Heart right ventricle (tissue), 16 donors: ENCODE data around the gene RPS6KA3. TPM values are rescaled to one million over a fixed set of nuclear protein-coding genes. Genes with fewer than 3 reads are reported as not detected.
"Not testable (repeated sequence)": the region's sequence is repeated elsewhere in the genome, so short reads cannot be mapped to it uniquely, and the experiment has no call there.

ENCODE experiments used
- ATAC-seq, 8 donors: fragments of 200-7000 bp; cut with Tn5 transposase; one replicate each; pipeline ENCODE4 v1.9.1; 2020; ENCODE audit warnings: mild to moderate bottlenecking in 8 of 8, moderate library complexity in 8 of 8, moderate number of reproducible peaks in 1 of 8
- DNase-seq, 2 donors: peaks; one replicate each; pipeline ENCODE4 v3.0.0-alpha.2; 2020
- H3K27ac ChIP-seq, 10 donors: fragments of 200-600 bp; sonication (generic) in 2 of 10; one replicate each; pipeline versions ENCODE4 v1.5.0 to v1.8.0; 2020 to 2022; ENCODE audit warnings: mild to moderate bottlenecking in 3 of 10
- H3K27me3 ChIP-seq, 7 donors: fragments of 200-600 bp; one replicate each; pipeline ENCODE4 v1.8.0; 2021 to 2022; ENCODE audit warnings: mild to moderate bottlenecking in 2 of 7
- H3K36me3 ChIP-seq, 9 donors: fragments of 200-600 bp; sonication (generic) in 1 of 9; one replicate each; pipeline versions ENCODE4 v1.5.0 to v1.8.0; 2020 to 2022; ENCODE audit warnings: mild to moderate bottlenecking in 2 of 9
- H3K4me1 ChIP-seq, 9 donors: fragments of 200-600 bp; sonication (generic) in 1 of 9; one replicate each; pipeline versions ENCODE4 v1.5.0 to v1.8.0; 2020 to 2022; ENCODE audit warnings: mild to moderate bottlenecking in 4 of 9
- H3K4me3 ChIP-seq, 10 donors: fragments of 200-600 bp; sonication (generic) in 2 of 10; one replicate each; pipeline versions ENCODE4 v1.5.0 to v1.8.0; 2020 to 2022; ENCODE audit warnings: mild to moderate bottlenecking in 7 of 10, moderate library complexity in 2 of 10
- H3K9me3 ChIP-seq, 11 donors: fragments of 200-600 bp in 10 of 11; sonication (generic) in 2 of 11; one replicate each; pipeline versions ENCODE4 v1.5.0 to v1.8.0; 2013 to 2022; ENCODE audit warnings: mild to moderate bottlenecking in 2 of 11, control low read depth in 1 of 11, moderate library complexity in 1 of 11
- CTCF ChIP-seq, 9 donors: fragments of 200-600 bp; sonication (generic) in 2 of 9; IDR thresholded peaks; one replicate each; pipeline versions ENCODE4 v1.5.0 to v1.8.0; 2021 to 2022; ENCODE audit warnings: antibody characterized with exemption in 9 of 9, mild to moderate bottlenecking in 5 of 9, moderate library complexity in 1 of 9
- WGBS, 2 donors: extraction: QIAGEN DNeasy Blood & Tissue Kit; methylation state at CpG; one replicate each; pipeline ENCODE4 v1.1.7; 2013; ENCODE audit warnings: inconsistent platforms in 1 of 2; 5-methylcytosine and 5-hydroxymethylcytosine counted together
- intact Hi-C, 10 donors: fragments of 100-400 bp; cut with DNase I; formaldehyde crosslinking; loops; one replicate each; pipeline versions ENCODE4 v1.11.1 to v1.14.2; 2022
- polyA plus RNA-seq, 2 donors: library from polyadenylated mRNA; stranded (reverse); fragments of 200-250 nt; gene quantifications; one replicate each; pipeline ENCODE4 v1.2.3, GENCODE V29; 2013
- total RNA-seq, 10 donors: library from RNA; stranded (reverse); fragmentation: NEBNext Ultra II Directional in 3 of 10; extraction: Animal tissue kit (Norgen Biotek cat#: 25700) in 3 of 10; gene quantifications; one replicate each; pipeline versions ENCODE4 v1.2.1 to v1.2.4, GENCODE V29; 2021 to 2023
- donor health status: Arrhythmogenic right ventricular cardiomyopathy.
- donor health status: ischemic (EF 13 %, LVEDD 7.1; RV severe dilation, severe dysfunction).
- donor health status: healthy with polysubstance abuse.
- donor health status: DM: no; HTN: yes; CAD: no.
- donor health status: DM: no; HTN: no; CAD: no.
- donor health status: ischemic (EF 25% LVEDD 6.9; RV normal size, moderate dysfunction).
- donor health status: ischemic (EF 25% LVEDD 5.7; RV mildly dilated, moderate dysfunction).
- donor health status: healthy.
- donor health status: DM: yes; HTN: yes; CAD: no.
- donor health status: Ischemic cardiomyopathy.
- donor health status: ischemic (EF 35%, LVEDD 5.7; RV mildly dilated, moderate dysfunction).
- donor health status: nonischemic (EF 11% LVEDD 7.7; RV severe dilation, severe dysfunction).
- donor health status: DM: yes; HTN: yes; CAD: no.
- donor health status: PGD.
- donor health status: ischemic (EF 29% LVEDD 5.4; RV normal size, mild dysfunction).
- donor health status: nonischemic (EF 23%, LVEDD 6.1; RV moderate dilation, normal function).

RPS6KA3 gene
- total and polyA plus RNA-seq, 12 donors = 6.7 to 42.5 (median 35.0) TPM

DNA sequence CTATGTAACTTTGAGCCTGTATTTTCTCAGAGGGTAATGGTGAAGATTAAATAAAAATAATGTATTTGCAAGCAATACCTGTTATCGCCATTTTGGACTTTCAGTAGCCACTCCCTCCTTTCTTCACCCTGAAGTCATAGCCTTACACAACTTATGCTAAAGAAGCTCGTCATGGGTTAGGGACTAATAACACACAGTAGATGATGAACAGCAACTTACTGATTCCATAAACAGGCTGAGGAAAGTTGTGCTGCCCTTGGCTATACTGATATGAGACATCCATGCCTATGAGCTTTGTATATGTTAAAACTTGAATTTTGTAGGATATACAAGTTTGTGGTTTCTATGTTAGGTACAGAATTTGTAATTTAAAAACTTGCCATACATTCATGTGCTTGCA is 93.4 kb downstream of the RPS6KA3 start:
- no peak for TF ChIP-seq CTCF (IDR thresholded peaks at IDR 0.05)
- intact Hi-C loops = loop anchor here in 1 of 10 donors (10.0 kb wide), 1 partner anchor 271 kb away; no protein-coding TSS in a partner anchor
- H3K27ac ChIP-seq = no peak overlapping the region
- no peaks in the 10 kb centered on the region for H3K9me3 ChIP-seq
- no peak overlapping the region for H3K4me3 ChIP-seq
- H3K36me3 ChIP-seq = peaks cover 0 to 98% (median 14%) of the 10 kb centered on the region in 9 donors
- H3K27me3 ChIP-seq = peaks cover 0 to 62% (median 0%) of the 10 kb centered on the region in 7 donors
- peaks cover 0 to 4% (median 0%) of the 10 kb centered on the region in 9 donors for H3K4me1 ChIP-seq
- DNase-seq (no peak), ATAC-seq (no peak)
- WGBS, 2 donors = 86 to 94% methylated on average over 2 of the region's 2 CpGs

DNA sequence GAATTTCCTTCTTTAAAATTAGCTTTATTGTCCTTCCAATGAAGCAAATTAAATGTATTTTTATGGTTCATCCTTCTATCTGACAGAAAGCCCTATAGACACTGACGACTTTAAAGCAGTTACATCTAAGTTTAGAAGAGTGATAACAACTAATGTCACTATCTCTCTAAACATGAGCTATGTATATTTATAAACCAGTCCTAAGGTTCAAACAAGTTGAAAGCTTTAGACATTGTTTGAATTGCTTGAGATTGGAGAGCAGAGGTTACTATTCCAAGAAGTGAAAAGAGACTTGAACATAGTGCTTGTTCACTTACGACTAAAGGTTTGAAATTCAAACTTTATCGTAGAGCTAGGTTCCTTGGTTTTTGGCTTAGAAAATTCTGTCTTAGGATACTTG is 94.8 kb downstream of the RPS6KA3 start:
- no peak for TF ChIP-seq CTCF (IDR thresholded peaks at IDR 0.05)
- Histone ChIP-seq H3K27me3 (peaks cover 0 to 62% (median 0%) of the 10 kb centered on the region in 7 donors), H3K36me3 (peaks cover 0 to 100% (median 14%) of the 10 kb centered on the region in 9 donors), H3K4me3 (no peak overlapping the region), H3K27ac (peak overlapping the region in 4 of 10 donors; percentile 10 to 58 (median 28)), H3K4me1 (peaks cover 0 to 4% (median 0%) of the 10 kb centered on the region in 9 donors), H3K9me3 (no peaks in the 10 kb centered on the region)
- 52 to 58% methylated on average over 3 of the region's 3 CpGs for WGBS, 2 donors
- ATAC-seq (peak in 1 of 8 donors; percentile 62), DNase-seq (no peak)
- intact Hi-C loops = loop anchor here in 1 of 10 donors (10.0 kb wide), 1 partner anchor 273 kb away; no protein-coding TSS in a partner anchor

- DNase-seq, H3K9me3 ChIP-seq, intact Hi-C loops, ATAC-seq, H3K27ac ChIP-seq, H3K4me3 ChIP-seq, H3K4me1 ChIP-seq: not testable (repeated sequence)
- peaks cover 0 to 50% (median 0%) of the 10 kb centered on the region in 7 donors for H3K27me3 ChIP-seq
- H3K36me3 ChIP-seq = peaks cover 0 to 97% (median 0%) of the 10 kb centered on the region in 9 donors
Measured at GRCh38 chrX:20162516-20162915, 104.2 kb downstream of the RPS6KA3 start.

DNA sequence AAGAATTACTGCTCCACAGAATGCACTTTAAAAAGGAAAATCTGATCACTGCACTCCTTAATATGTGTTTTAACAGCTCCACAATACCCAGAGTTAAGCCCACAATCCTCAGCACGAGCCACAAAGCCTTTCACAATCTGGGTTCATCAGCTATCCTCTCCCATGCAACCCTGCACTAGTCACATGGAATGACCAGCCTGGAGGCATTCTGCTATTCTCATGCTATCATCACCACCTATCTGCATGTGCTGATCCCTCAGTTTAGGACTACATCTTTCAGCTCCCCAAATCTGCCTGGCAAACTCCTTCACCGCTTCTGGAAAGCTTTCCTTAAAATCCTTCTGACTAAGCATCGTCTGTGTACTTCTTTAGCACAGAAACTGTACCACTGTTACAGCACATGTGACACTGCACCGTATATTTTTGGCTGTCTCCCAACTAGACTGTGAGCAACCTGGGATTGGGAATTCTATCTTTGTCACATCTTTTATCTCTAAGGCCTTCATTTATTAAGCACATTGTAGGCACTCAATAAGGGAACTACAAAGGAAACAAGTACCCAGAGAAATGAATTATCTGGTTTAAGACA is 106.8 kb downstream of the RPS6KA3 start:
- DNase-seq (no peak), ATAC-seq (no peak)
- Histone ChIP-seq H3K4me3 (no peak overlapping the region), H3K36me3 (peaks cover 0 to 97% (median 6%) of the 10 kb centered on the region in 9 donors), H3K27ac (no peak overlapping the region), H3K9me3 (no peaks in the 10 kb centered on the region), H3K27me3 (peaks cover 0 to 50% (median 0%) of the 10 kb centered on the region in 7 donors), H3K4me1 (no peaks in the 10 kb centered on the region)
- intact Hi-C loops = no loop called here
- TF ChIP-seq CTCF (IDR thresholded peaks at IDR 0.05) = no peak
- 62 to 71% methylated on average over 4 of the region's 4 CpGs for WGBS, 2 donors

- TF ChIP-seq CTCF (IDR thresholded peaks at IDR 0.05) = no peak
- Histone ChIP-seq H3K4me3 (no peak overlapping the region), H3K27me3 (peaks cover 0 to 75% (median 0%) of the 10 kb centered on the region in 7 donors), H3K36me3 (peaks cover 0 to 70% (median 6%) of the 10 kb centered on the region in 9 donors), H3K4me1 (no peaks in the 10 kb centered on the region), H3K9me3 (no peaks in the 10 kb centered on the region), H3K27ac (no peak overlapping the region)
- ATAC-seq = no peak
- intact Hi-C loops = no loop called here
- no peak for DNase-seq
- 98 to 99% methylated on average over 3 of the region's 3 CpGs for WGBS, 2 donors
Measured at GRCh38 chrX:20151689-20152088, 115.0 kb downstream of the RPS6KA3 start.
